ENCODE results near the gene ZNF337.

DNA sequence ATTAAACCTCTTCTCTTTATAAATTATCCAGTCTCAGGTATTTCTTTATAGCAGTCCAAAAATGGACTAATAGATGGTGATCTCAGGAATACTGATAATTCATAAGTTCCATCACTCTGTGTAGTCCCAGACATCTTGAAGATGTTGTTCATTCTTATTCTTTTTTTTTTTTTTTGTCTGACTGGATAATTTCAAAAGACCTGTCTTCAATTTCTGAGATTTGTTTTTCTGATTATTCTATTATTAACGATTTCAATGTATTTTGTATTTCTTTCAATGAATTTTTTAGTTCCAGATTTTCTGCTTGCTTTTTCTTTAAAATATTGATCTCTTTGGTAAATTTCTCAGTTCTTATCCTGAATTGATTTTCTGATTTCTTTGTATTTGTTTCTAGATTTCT lies 29.7 kb upstream of the ZNF337 start:
- TF ChIP-seq EZH2 (IDR thresholded peaks at IDR 0.05; ENCODE audit: borderline replicate concordance, low read length): no peak
- TF ChIP-seq, protein P1, sequence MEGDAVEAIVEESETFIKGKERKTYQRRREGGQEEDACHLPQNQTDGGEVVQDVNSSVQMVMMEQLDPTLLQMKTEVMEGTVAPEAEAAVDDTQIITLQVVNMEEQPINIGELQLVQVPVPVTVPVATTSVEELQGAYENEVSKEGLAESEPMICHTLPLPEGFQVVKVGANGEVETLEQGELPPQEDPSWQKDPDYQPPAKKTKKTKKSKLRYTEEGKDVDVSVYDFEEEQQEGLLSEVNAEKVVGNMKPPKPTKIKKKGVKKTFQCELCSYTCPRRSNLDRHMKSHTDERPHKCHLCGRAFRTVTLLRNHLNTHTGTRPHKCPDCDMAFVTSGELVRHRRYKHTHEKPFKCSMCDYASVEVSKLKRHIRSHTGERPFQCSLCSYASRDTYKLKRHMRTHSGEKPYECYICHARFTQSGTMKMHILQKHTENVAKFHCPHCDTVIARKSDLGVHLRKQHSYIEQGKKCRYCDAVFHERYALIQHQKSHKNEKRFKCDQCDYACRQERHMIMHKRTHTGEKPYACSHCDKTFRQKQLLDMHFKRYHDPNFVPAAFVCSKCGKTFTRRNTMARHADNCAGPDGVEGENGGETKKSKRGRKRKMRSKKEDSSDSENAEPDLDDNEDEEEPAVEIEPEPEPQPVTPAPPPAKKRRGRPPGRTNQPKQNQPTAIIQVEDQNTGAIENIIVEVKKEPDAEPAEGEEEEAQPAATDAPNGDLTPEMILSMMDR (conservative IDR thresholded peaks at IDR 0.05 in 1 of 2, IDR thresholded peaks at IDR 0.05 in 1 of 2; ENCODE audit: extremely low read depth in 1 of 2, insufficient read depth in 1 of 2, low read depth in 1 of 2, low read length in 2 of 2): no peak

Data from mammary epithelial cell (primary cell).